ENCODE results near the gene HLA-DRB1.
"Not testable (repeated sequence)": the region's sequence is repeated elsewhere in the genome, so short reads cannot be mapped to it uniquely, and the experiment has no call there.

The HLA-DRB1 gene

GRCh38 chr6:32589596-32590449 lies at the start of gene HLA-DRB1:
Gene HLA-DRB1, minus strand, starts transcription at chr6:32589848. Its CDS starts 106 bp downstream, at chr6:32589742.
- DNase-seq (ENCODE audit: low spot score): peak; percentile 48

GRCh38 chr6:32638532-32639219 lies 49.0 kb upstream of the HLA-DRB1 start:
- no peak for DNase-seq (ENCODE audit: low spot score)

- DNase-seq (ENCODE audit: low spot score): no peak
Observed at GRCh38 chr6:32637883-32638282, 48.2 kb upstream of the HLA-DRB1 start.

- DNase-seq (ENCODE audit: low spot score): peak; percentile 57
Observed at GRCh38 chr6:32637219-32637880, 47.7 kb upstream of the HLA-DRB1 start, which contains the start of gene HLA-DQA1. Gene HLA-DQA1, plus strand, starts transcription at chr6:32637406. Its CDS starts 53 bp downstream, at chr6:32637459.

GRCh38 chr6:32635526-32636123 lies 46.0 kb upstream of the HLA-DRB1 start:
- DNase-seq (ENCODE audit: low spot score): no peak

- DNase-seq (ENCODE audit: low spot score): not testable (repeated sequence)
Observed at GRCh38 chr6:32629793-32630192, 40.1 kb upstream of the HLA-DRB1 start.

GRCh38 chr6:32627831-32628230 lies 38.2 kb upstream of the HLA-DRB1 start:
- peak; percentile 29 for DNase-seq (ENCODE audit: low spot score)

- DNase-seq (ENCODE audit: low spot score): no peak
Observed at GRCh38 chr6:32627249-32627648, 37.6 kb upstream of the HLA-DRB1 start.

- no peak for DNase-seq (ENCODE audit: low spot score)
Observed at GRCh38 chr6:32625137-32625536, 35.5 kb upstream of the HLA-DRB1 start.

GRCh38 chr6:32624565-32624964 lies 34.9 kb upstream of the HLA-DRB1 start:
- no peak for DNase-seq (ENCODE audit: low spot score)

- no peak for DNase-seq (ENCODE audit: low spot score)
Observed at GRCh38 chr6:32623693-32624092, 34.0 kb upstream of the HLA-DRB1 start.

GRCh38 chr6:32622545-32623401 lies 33.1 kb upstream of the HLA-DRB1 start:
- peak; percentile 81 for DNase-seq (ENCODE audit: low spot score)

- no peak for DNase-seq (ENCODE audit: low spot score)
Observed at GRCh38 chr6:32621372-32621771, 31.7 kb upstream of the HLA-DRB1 start.

- DNase-seq (ENCODE audit: low spot score): no peak
Observed at GRCh38 chr6:32617751-32618150, 28.1 kb upstream of the HLA-DRB1 start.

- DNase-seq (ENCODE audit: low spot score): no peak
Observed at GRCh38 chr6:32615885-32616532, 26.4 kb upstream of the HLA-DRB1 start.

- no peak for DNase-seq (ENCODE audit: low spot score)
Observed at GRCh38 chr6:32614366-32615081, 24.9 kb upstream of the HLA-DRB1 start.

- DNase-seq (ENCODE audit: low spot score): no peak
Observed at GRCh38 chr6:32613475-32613874, 23.8 kb upstream of the HLA-DRB1 start.

GRCh38 chr6:32610682-32611296 lies 21.1 kb upstream of the HLA-DRB1 start:
- no peak for DNase-seq (ENCODE audit: low spot score)

Measured in CD4-positive, alpha-beta T cell treated with Interleukin-2 at 100 ng/mL for 4 hours (primary cell).